Activated T-helper 2 cell treated with anti-CD3 and anti-CD28 coated beads, Interferon-gamma antibody, Interleukin-2, Interleukin-4, amounts not matched to agents 10 μg/mL and 5 μg/mL and 100 μg/mL, durations not matched to agents 14 hours and 24 hours and 36 hours (primary cell): Measurements from ENCODE around the gene APRT. TPM values are rescaled to one million over a fixed set of nuclear protein-coding genes. Genes with fewer than 3 reads are reported as not detected.
"Not testable (repeated sequence)": the region's sequence is repeated elsewhere in the genome, so short reads cannot be mapped to it uniquely, and the experiment has no call there.

Source experiments
- DNase-seq: peaks from one replicate; pipeline ENCODE4 v3.0.0; 2021; ENCODE audit warnings: low spot score
- H3K27ac Mint-ChIP-seq: one replicate; pipeline ENCODE4 v1.8.0; 2021; ENCODE audit warnings: mixed read lengths
- H3K27me3 Mint-ChIP-seq: one replicate; pipeline ENCODE4 v1.8.0; 2021; ENCODE audit warnings: low read depth, mixed read lengths
- H3K36me3 Mint-ChIP-seq: one replicate; pipeline ENCODE4 v1.8.0; 2021; ENCODE audit warnings: low read depth, mixed read lengths
- H3K4me1 Mint-ChIP-seq: one replicate; pipeline ENCODE4 v1.8.0; 2021; ENCODE audit warnings: low read depth, mixed read lengths
- H3K4me3 Mint-ChIP-seq: one replicate; pipeline ENCODE4 v1.8.0; 2021; ENCODE audit warnings: low read depth, mild to moderate bottlenecking, moderate library complexity, mixed read lengths
- H3K9me3 Mint-ChIP-seq: one replicate; pipeline ENCODE4 v1.8.0; 2021; ENCODE audit warnings: mixed read lengths
- intact Hi-C: fragments of 100-400 bp; cut with micrococcal nuclease; formaldehyde crosslinking; loops from one replicate; pipeline ENCODE4 v1.15.1; 2023
- total RNA-seq: library from RNA; stranded (reverse); gene quantifications from 2 replicates; pipeline ENCODE4 v1.2.3, GENCODE V29; 2022

The APRT gene
- total RNA-seq, 1 donor from 2014 or later, result 294 TPM

DNA sequence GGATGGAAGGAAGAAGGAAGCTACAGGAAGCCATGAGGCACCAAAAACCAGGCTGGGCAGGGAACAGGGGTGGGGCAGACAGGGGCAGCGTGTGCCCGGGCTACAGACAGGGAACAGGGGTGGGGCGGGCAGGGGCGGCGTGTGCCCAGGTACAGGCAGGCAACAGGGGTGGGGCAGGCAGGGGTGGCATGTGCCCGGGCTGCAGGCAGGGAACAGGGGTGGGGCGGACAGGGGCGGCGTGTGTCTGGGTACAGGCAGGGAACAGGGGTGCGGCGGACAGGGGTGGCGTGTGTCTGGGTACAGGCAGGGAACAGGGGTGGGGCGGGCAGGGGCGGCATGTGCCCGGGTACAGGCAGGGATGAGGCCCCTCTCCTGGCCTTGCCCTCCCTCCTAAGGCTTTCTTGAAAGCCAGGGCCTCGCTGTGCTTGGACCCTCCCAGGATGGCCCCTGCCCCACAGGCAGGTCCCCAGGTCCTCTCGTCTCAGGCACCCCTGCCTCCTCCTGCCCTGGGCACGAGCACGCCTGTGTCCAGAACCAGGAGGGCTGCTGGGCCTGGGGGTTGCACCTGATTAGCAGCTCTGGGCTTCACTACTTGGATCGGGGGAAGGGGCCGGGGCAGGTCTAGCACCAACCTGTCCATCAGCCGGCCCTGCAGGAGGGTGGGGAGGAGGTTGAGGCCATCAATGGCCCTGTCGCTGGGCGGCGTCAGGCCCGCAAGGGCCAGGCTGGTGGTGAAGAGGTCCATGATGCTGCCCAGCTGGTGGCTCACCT lies 14.5 kb upstream of the APRT start:
- Mint-ChIP-seq H3K27ac (no peak overlapping the region), H3K9me3 (no peaks in the 10 kb centered on the region)
- intact Hi-C loops, result no loop called here

DNA sequence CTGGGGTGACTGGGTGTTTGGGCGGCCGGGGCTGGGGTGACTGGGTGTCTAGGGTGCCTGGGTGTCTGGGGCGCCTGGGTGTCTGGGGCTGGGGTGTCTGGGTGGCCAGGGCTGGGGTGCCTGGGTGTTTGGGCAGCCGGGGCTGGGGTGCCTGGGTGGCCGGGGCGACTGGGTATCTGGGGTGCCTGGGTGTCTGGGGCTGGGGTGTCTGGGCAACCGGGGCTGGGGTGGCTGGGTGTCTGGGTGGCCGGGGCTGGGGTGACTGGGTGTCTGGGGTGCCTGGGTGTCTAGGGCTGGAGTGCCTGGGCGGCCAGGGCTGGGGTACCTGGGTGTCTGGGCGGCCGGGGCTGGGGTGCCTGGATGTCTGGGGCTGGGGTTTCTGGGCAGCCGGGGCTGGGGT lies 13.4 kb upstream of the APRT start:
- Mint-ChIP-seq H3K9me3 (no peaks in the 10 kb centered on the region), H3K4me3 (no peak overlapping the region), H3K4me1 (no peaks in the 10 kb centered on the region), H3K27ac (no peak overlapping the region), H3K27me3 (no peaks in the 10 kb centered on the region), H3K36me3 (no peaks in the 10 kb centered on the region)
- no peak for DNase-seq
- intact Hi-C loops, result no loop called here

More for the DNA sequence above, 14.5 kb upstream of the APRT start:
- no peak for DNase-seq
- Mint-ChIP-seq H3K36me3 (no peaks in the 10 kb centered on the region), H3K27me3 (no peaks in the 10 kb centered on the region), H3K4me3 (no peak overlapping the region), H3K4me1 (no peaks in the 10 kb centered on the region)

GRCh38 chr16:88824256-88825077 lies 12.7 kb upstream of the APRT start:
- no peak overlapping the region for H3K27ac Mint-ChIP-seq
- H3K9me3 Mint-ChIP-seq, result no peaks in the 10 kb centered on the region
- DNase-seq, result no peak
- no peaks in the 10 kb centered on the region for H3K4me1 Mint-ChIP-seq
- no peak overlapping the region for H3K4me3 Mint-ChIP-seq
- H3K36me3 Mint-ChIP-seq, result no peaks in the 10 kb centered on the region
- intact Hi-C loops, result no loop called here
- no peaks in the 10 kb centered on the region for H3K27me3 Mint-ChIP-seq

GRCh38 chr16:88823646-88824045 lies 11.9 kb upstream of the APRT start:
- H3K9me3 Mint-ChIP-seq, H3K27ac Mint-ChIP-seq, H3K4me3 Mint-ChIP-seq, intact Hi-C loops, H3K36me3 Mint-ChIP-seq, H3K4me1 Mint-ChIP-seq, DNase-seq, H3K27me3 Mint-ChIP-seq: not testable (repeated sequence)

DNA sequence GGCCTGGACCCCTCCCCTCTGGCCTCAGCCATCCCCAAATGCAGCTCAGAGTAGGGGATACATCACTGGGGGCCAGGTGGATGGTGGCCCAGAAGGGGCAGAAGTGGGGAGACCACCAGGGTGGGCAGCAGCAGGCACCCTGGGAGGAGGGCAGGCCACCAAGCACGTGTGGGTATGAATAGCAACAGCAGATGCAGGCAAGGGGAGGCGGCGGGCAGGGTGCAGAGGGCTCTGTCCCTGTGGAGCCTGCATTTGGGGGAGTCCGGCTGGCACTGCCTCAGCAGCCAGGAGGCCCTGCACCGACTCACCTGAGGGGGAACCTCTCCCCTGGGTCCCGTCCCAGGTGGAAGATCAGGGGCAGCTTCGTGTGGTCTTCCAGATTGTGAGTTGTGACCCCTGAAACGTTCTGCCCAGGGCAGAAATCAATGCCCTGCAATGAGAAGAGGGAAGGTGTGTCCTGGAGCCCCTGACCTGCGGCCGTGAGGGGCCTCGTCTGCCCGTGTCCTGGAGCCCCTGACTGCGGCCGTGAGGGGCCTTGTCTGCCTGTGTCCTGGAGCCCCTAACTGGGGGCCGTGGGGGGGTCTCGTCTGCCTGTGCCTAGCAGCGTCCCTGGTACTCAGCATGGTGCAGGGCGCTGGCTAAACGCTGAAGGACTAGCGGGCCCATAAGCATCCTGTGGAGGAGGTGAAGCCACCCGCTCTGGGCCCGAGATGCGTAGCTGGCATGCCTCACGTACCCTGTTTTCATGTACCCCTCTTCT lies 10.7 kb upstream of the APRT start:
- no peaks in the 10 kb centered on the region for H3K27me3 Mint-ChIP-seq
- H3K9me3 Mint-ChIP-seq, result no peaks in the 10 kb centered on the region
- H3K36me3 Mint-ChIP-seq, result no peaks in the 10 kb centered on the region
- H3K27ac Mint-ChIP-seq, result no peak overlapping the region
- H3K4me3 Mint-ChIP-seq, result no peak overlapping the region
- no peaks in the 10 kb centered on the region for H3K4me1 Mint-ChIP-seq
- intact Hi-C loops, result no loop called here
- DNase-seq, result no peak

DNA sequence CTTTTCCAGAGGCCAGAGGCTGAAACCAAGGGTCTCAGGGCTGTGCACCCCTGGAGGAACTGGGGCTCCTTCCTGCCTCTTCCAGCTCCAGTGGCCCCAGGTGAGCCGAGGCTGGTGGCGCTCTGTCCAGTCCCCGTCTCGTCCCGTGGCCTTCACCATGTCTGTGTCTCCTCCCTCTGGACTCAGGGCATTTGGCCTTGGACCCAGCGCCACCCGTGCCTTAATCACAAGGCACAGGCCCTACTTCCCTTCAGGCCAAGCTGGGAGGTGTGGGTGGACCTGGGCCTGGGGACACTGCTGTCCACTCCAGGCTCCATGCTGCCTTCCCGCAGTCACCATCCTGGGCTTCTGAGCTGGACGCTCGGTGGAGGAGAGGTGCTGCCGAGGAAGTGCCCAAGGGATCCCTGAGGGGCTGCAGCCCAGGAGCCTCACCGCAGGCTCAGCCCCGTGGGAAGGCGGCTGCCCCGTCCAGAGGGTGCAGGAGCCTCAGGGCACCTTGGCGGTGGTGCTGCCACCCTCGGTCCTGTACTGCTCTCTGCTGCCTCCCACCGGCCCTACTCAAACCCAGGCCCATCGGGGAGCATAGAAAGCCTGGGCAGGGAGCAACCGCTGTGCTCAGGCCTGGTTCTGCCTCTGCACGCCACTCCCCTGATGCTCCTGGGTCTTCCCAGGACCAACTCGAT lies 9.6 kb upstream of the APRT start:
- Mint-ChIP-seq H3K36me3 (no peaks in the 10 kb centered on the region), H3K4me3 (no peak overlapping the region), H3K27ac (no peak overlapping the region), H3K4me1 (no peaks in the 10 kb centered on the region), H3K9me3 (no peaks in the 10 kb centered on the region), H3K27me3 (no peaks in the 10 kb centered on the region)
- DNase-seq, result no peak
- intact Hi-C loops, result no loop called here

GRCh38 chr16:88820385-88821025 lies 8.8 kb upstream of the APRT start:
- Mint-ChIP-seq H3K27ac (no peak overlapping the region), H3K9me3 (no peaks in the 10 kb centered on the region), H3K4me3 (no peak overlapping the region), H3K36me3 (no peaks in the 10 kb centered on the region), H3K4me1 (no peaks in the 10 kb centered on the region), H3K27me3 (no peaks in the 10 kb centered on the region)
- DNase-seq, result no peak
- intact Hi-C loops, result no loop called here

DNA sequence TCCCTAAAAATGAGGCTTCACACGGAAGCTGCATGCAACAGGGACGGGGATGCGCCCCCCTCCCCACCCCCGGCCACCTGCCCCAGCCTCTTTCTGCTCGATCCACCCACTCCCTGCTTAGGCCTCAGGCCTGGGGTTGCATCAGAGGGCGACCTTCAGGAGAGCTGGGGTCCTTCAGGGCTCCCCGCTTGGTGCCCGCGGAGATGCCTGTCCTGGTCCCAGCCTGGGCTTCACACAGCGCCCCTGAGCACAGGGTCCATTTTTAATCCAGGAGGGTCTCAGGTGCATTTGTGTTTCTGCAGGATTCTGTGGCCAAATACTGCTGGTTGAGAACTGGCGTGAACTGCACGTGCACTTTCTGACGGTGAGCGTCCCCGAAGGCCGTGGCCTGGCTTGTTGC lies 7.4 kb upstream of the APRT start:
- no peak for DNase-seq
- intact Hi-C loops, result no loop called here
- H3K27me3 Mint-ChIP-seq, result no peaks in the 10 kb centered on the region
- no peaks in the 10 kb centered on the region for H3K36me3 Mint-ChIP-seq
- no peaks in the 10 kb centered on the region for H3K4me1 Mint-ChIP-seq
- no peak overlapping the region for H3K4me3 Mint-ChIP-seq
- H3K27ac Mint-ChIP-seq, result no peak overlapping the region
- H3K9me3 Mint-ChIP-seq, result no peaks in the 10 kb centered on the region

GRCh38 chr16:88818575-88818874 lies 6.8 kb upstream of the APRT start:
- intact Hi-C loops, result no loop called here
- H3K4me1 Mint-ChIP-seq, result no peaks in the 10 kb centered on the region
- DNase-seq, result no peak
- no peak overlapping the region for H3K27ac Mint-ChIP-seq
- no peaks in the 10 kb centered on the region for H3K36me3 Mint-ChIP-seq
- H3K4me3 Mint-ChIP-seq, result no peak overlapping the region
- no peaks in the 10 kb centered on the region for H3K9me3 Mint-ChIP-seq
- no peaks in the 10 kb centered on the region for H3K27me3 Mint-ChIP-seq

DNA sequence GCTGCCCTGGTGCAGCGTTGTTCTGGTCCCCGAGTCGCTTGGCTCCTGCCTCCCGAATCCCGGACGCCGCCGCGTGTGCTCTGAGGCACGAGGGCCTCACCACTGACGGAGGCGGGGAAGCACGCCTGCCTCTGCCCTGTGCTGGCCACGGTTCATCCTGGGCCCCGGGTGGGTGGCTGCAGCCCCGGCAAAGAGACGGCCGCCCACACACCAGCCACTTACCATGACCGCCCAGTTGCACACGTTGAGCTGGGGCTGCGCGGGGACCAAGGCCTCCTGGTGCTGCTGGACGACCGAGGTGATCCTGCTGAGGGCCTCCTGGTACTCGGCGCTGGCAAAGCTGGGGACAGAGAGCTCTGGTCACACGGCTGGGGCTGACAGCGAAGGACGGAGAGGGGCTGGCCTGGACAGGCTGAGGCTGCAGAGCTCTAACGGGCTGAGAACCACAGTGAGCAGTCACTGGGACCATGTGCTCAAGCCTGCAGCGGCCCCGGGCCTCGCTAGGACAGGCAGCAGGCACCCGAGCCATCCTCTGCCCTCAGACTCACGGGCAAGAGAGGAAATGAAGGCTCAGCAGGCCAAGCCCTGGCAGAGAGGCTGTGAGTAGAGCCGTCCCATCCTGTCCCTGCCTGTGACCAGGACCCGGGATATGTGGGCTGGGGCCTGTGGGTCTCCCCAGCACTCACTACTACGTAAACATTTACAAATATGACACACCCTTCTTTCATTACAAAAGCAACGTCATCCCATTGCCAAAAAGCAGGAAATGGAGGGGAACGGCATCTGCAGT lies 6.3 kb upstream of the APRT start:
- Mint-ChIP-seq H3K9me3 (no peaks in the 10 kb centered on the region), H3K27ac (no peak overlapping the region), H3K27me3 (no peaks in the 10 kb centered on the region), H3K4me3 (no peak overlapping the region), H3K36me3 (no peaks in the 10 kb centered on the region), H3K4me1 (no peaks in the 10 kb centered on the region)
- no peak for DNase-seq
- intact Hi-C loops, result no loop called here

DNA sequence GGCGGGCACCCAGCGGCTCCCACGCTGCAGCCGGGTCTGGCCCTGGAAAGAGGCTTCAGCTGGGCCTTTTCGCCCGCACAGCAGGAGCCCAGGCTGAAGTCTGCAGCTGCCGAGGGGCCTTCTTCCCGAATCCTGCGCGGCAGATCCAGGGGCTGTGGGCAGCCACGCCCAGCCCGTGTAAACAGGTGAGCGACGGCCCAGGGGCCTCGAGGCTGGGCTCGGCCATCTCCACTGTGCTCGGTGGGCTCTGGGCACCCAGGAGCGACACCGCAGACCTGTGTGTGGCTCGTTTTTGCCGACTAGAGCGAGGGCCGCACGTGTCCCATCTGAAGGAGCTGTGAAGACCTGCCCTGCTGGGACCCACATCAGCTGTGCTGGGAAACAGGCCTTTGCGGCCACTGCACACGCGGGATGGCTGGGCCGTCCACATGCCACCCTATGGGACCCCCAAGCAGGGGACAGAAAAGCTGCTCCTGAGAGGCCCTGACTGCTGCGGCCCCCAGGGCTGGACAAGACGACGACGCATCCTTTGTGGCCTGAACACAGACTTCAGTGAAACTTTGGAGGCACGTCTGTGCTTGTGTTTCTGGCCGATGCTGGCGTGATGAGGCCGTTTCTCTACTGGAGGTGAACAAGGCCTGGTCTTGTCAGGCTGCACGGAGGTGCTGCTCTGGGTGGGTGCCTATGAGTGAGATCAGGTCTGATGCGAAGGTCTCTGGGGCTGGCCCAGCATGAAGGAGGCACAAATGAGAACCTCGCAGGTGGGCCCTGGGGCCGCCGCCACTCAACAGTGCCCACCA lies 5.2 kb upstream of the APRT start:
- intact Hi-C loops, result loop anchor here (1.0 kb wide), 1 partner anchor 350 kb away; no protein-coding TSS in a partner anchor
- no peak for DNase-seq
- Mint-ChIP-seq H3K27me3 (no peaks in the 10 kb centered on the region), H3K36me3 (no peaks in the 10 kb centered on the region), H3K4me3 (no peak overlapping the region), H3K9me3 (no peaks in the 10 kb centered on the region), H3K4me1 (no peaks in the 10 kb centered on the region), H3K27ac (no peak overlapping the region)
